DMS53 (cell line): ENCODE data around the gene GSN.
"Not testable (repeated sequence)": the region's sequence is repeated elsewhere in the genome, so short reads cannot be mapped to it uniquely, and the experiment has no call there.

Experiments used
- DNase-seq: peaks from one replicate; lab custom pipeline; 2025; lab: John Stamatoyannopoulos, UW

GSN gene

GRCh38 chr9:121288673-121289025 lies 20.7 kb downstream of the GSN start:
- no peak for DNase-seq

- DNase-seq: peak; percentile 76
These were observed 21.2 kb downstream of the GSN start for GRCh38 chr9:121289026-121289771.

GRCh38 chr9:121289772-121290370 lies 21.9 kb downstream of the GSN start:
- peak; percentile 43 for DNase-seq

- not testable (repeated sequence) for DNase-seq
These were observed 23.6 kb downstream of the GSN start for GRCh38 chr9:121291536-121291935.

- no peak for DNase-seq
These were observed 24.1 kb downstream of the GSN start for GRCh38 chr9:121292051-121292450.

GRCh38 chr9:121292801-121293241 lies 24.9 kb downstream of the GSN start:
- no peak for DNase-seq

GRCh38 chr9:121294151-121294743 lies 26.3 kb downstream of the GSN start:
- DNase-seq: no peak

- DNase-seq: no peak
These were observed 27.1 kb downstream of the GSN start for GRCh38 chr9:121294866-121295661.

- DNase-seq: no peak
These were observed 27.8 kb downstream of the GSN start for GRCh38 chr9:121295662-121296191.

GRCh38 chr9:121296213-121297127 lies 28.5 kb downstream of the GSN start:
- no peak for DNase-seq

GRCh38 chr9:121297389-121297788 lies 29.4 kb downstream of the GSN start:
- no peak for DNase-seq

GRCh38 chr9:121298016-121298538 lies 30.1 kb downstream of the GSN start:
- no peak for DNase-seq

- peak; percentile 57 for DNase-seq
These were observed 30.9 kb downstream of the GSN start for GRCh38 chr9:121298689-121299466.

GRCh38 chr9:121299467-121300282 lies 31.7 kb downstream of the GSN start:
- DNase-seq: peak; percentile 74

GRCh38 chr9:121300283-121301119 lies 32.5 kb downstream of the GSN start:
- no peak for DNase-seq

- DNase-seq: no peak
These were observed 33.9 kb downstream of the GSN start for GRCh38 chr9:121301881-121302286.

- DNase-seq: no peak
These were observed 34.4 kb downstream of the GSN start for GRCh38 chr9:121302341-121302740.

- no peak for DNase-seq
These were observed 34.8 kb downstream of the GSN start for GRCh38 chr9:121302786-121303185.
